Kidney (tissue), 14 donors: Measurements from ENCODE around the gene P3H1. TPM values are rescaled to one million over a fixed set of nuclear protein-coding genes. Genes with fewer than 3 reads are reported as not detected.

ENCODE experiments used
- DNase-seq, 5 donors: peaks; one replicate each; pipeline ENCODE4 v3.0.0-alpha.2; 2013 to 2020
- FAIRE-seq: peaks from 2 replicates; lab custom pipeline; 2012; peaks lifted over from hg19 to GRCh38; lab: Jason Lieb, UNC
- H3K27ac ChIP-seq, 2 donors: one replicate each; pipeline ENCODE4 v1.7.0; 2013; ENCODE audit warnings: low read depth in 2 of 2, low read length in 2 of 2, inconsistent platforms in 1 of 2
- H3K27me3 ChIP-seq: one replicate; pipeline ENCODE4 v1.7.1; 2013; ENCODE audit warnings: low read length, inconsistent platforms; ENCODE audit not compliant: control insufficient read depth, insufficient read depth
- H3K36me3 ChIP-seq, 3 donors: one replicate each; pipeline versions ENCODE4 v1.7.0 to v1.7.1; 2013; ENCODE audit warnings: low read length in 3 of 3, control low read depth in 1 of 3, inconsistent platforms in 1 of 3; ENCODE audit not compliant: insufficient read depth in 3 of 3, control insufficient read depth in 2 of 3
- H3K4me1 ChIP-seq, 3 donors: one replicate each; pipeline versions ENCODE4 v1.7.0 to v1.7.1; 2013; ENCODE audit warnings: low read length in 3 of 3, inconsistent platforms in 1 of 3, low read depth in 1 of 3; ENCODE audit not compliant: control insufficient read depth in 2 of 3, insufficient read depth in 2 of 3
- H3K4me3 ChIP-seq, 3 donors: one replicate each; pipeline versions ENCODE4 v1.7.0 to v1.8.1; 2013; ENCODE audit warnings: low read length in 3 of 3, control low read depth in 1 of 3, inconsistent platforms in 1 of 3
- H3K9ac ChIP-seq, 3 donors: one replicate each; pipeline versions ENCODE4 v1.7.0 to v1.7.1; 2013; ENCODE audit warnings: low read length in 3 of 3, control low read depth in 1 of 3, inconsistent platforms in 1 of 3
- H3K9me3 ChIP-seq, 3 donors: one replicate each; pipeline versions ENCODE4 v1.7.0 to v1.7.1; 2013; ENCODE audit warnings: low read length in 3 of 3, control low read depth in 1 of 3, inconsistent platforms in 1 of 3; ENCODE audit not compliant: control insufficient read depth in 2 of 3, insufficient read depth in 1 of 3
- CTCF ChIP-seq: IDR thresholded peaks from 3 replicates; pipeline ENCODE4 v1.5.1; 2012; ENCODE audit warnings: mild to moderate bottlenecking, moderate library complexity, borderline replicate concordance; ENCODE audit not compliant: insufficient read depth; ENCODE audit errors: extremely low read depth
- intact Hi-C: fragments of 100-400 bp; cut with DNase I; formaldehyde crosslinking; loops from one replicate; pipeline ENCODE4 v1.11.1; 2022
- polyA plus RNA-seq: library from polyadenylated mRNA; stranded (reverse); fragments of 350-450 nt; fragmentation: Illumina TruSeq; extraction: RNeasy Lipid Tissue Mini Kit (QIAGEN cat#74804); gene quantifications from one replicate; pipeline ENCODE4 v1.2.3, GENCODE V29; 2014; ENCODE audit warnings: low read depth, low replicate concordance; ENCODE audit not compliant: insufficient read depth
- total RNA-seq: library from RNA; stranded (reverse); fragmentation: NEBNext Ultra II Directional; extraction: Animal tissue kit (Norgen Biotek cat#: 25700); gene quantifications from one replicate; pipeline ENCODE4 v1.2.1, GENCODE V29; 2021
- donor health status: control.
- donor health status: control.
- donor health status: control.
- donor health status: control.
- donor health status: control.
- donor health status: DM: yes; HTN: yes; CAD: no.
- donor health status: Normal renal cell carcinoma (clear cell type).

Gene P3H1
- total and polyA plus RNA-seq, 2 donors from 2014 or later = 19.0 to 29.7 TPM

GRCh38 chr1:42735477-42736105, 31.2 kb downstream of the P3H1 start:
- Histone ChIP-seq H3K4me1 (peaks cover 0 to 6% (median 3%) of the 10 kb centered on the region in 3 donors), H3K36me3 (peaks cover 0 to 3% (median 0%) of the 10 kb centered on the region in 3 donors), H3K27me3 (no peaks in the 10 kb centered on the region), H3K27ac (no peak overlapping the region), H3K9ac (no peak overlapping the region), H3K9me3 (no peaks in the 10 kb centered on the region), H3K4me3 (no peak overlapping the region)
- peak in 1 of 5 donors; percentile 29 for DNase-seq
- TF ChIP-seq CTCF = no peak
- no peak for FAIRE-seq
- intact Hi-C loops = no loop called here

- TF ChIP-seq CTCF = no peak
- DNase-seq (no peak), FAIRE-seq (no peak)
- Histone ChIP-seq H3K9me3 (no peaks in the 10 kb centered on the region), H3K36me3 (peaks cover 0 to 3% (median 0%) of the 10 kb centered on the region in 3 donors), H3K27me3 (no peaks in the 10 kb centered on the region), H3K9ac (no peak overlapping the region), H3K4me3 (no peak overlapping the region), H3K4me1 (peaks cover 0 to 4% (median 0%) of the 10 kb centered on the region in 3 donors), H3K27ac (no peak overlapping the region)
- intact Hi-C loops = no loop called here
These were observed 31.8 kb downstream of the P3H1 start for GRCh38 chr1:42735056-42735455.

GRCh38 chr1:42734201-42735035, 32.4 kb downstream of the P3H1 start:
- TF ChIP-seq CTCF = no peak
- no peak for FAIRE-seq

More at GRCh38 chr1:42734201-42735035, 32.4 kb downstream of the P3H1 start:
- H3K27ac ChIP-seq = no peak overlapping the region
- peaks cover 0 to 3% (median 0%) of the 10 kb centered on the region in 3 donors for H3K36me3 ChIP-seq
- no peak overlapping the region for H3K4me3 ChIP-seq
- no peak overlapping the region for H3K9ac ChIP-seq
- no peak for DNase-seq
- no peaks in the 10 kb centered on the region for H3K4me1 ChIP-seq
- no peaks in the 10 kb centered on the region for H3K27me3 ChIP-seq
- H3K9me3 ChIP-seq = no peaks in the 10 kb centered on the region
- intact Hi-C loops = no loop called here
